T-helper 22 cell (primary cell): ENCODE measurements around the gene FAM200B.

Experiments
- DNase-seq: peaks from one replicate; pipeline ENCODE4 v3.0.0-alpha.2; 2020; ENCODE audit warnings: low read depth

Gene FAM200B

GRCh38 chr4:15736514-15737050 lies 55.0 kb downstream of the FAM200B start:
- no peak for DNase-seq

DNA sequence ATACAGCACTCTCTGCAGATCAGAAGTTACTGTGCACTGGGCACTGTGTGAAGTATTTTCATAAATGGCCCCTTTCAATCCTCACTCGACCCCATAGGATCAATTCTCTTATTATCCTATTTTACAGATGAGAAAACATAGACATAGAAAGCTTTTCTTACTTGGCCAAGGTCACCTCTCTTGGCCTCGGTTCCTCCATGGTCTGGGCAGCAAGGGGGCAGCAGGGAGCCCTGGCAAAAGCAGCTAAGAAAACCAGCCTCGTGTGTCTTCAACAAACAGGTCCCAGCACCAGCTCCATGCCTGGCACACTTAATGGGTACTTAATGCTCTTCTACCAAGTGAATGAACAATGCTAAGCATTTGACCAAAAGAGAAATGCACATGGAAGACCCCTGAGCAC lies 55.6 kb downstream of the FAM200B start:
- DNase-seq: no peak

- DNase-seq: no peak
Observed at GRCh38 chr4:15738877-15739276, 57.2 kb downstream of the FAM200B start.
